ENCODE results near the gene TMEM119. TPM values are rescaled to one million over a fixed set of nuclear protein-coding genes. Genes with fewer than 3 reads are reported as not detected.

TMEM119 gene
- total RNA-seq, 1 experiment from 2014 or later: not detected

DNA sequence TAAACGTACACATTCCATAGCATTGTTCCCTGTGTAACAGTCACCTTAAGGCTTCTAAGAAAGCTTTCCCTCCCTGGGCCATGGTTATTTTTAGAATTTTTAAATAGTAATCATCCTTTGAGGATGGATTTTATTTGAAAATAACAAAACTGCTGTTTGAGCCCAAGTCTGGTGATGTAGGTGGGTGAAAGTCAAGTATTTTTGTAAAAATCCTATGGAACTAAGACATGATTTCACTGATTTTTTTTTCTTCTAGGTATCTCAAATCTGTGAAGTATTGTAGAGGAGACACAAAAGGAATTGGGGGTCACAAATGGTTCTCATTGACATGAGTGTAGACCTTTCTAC lies 34.1 kb downstream of the TMEM119 start:
- no peaks in the 10 kb centered on the region for H3K9me3 ChIP-seq
- Mint-ChIP-seq H3K4me3 (ENCODE audit: unreplicated experiment) (peak overlapping the region; percentile 96), H3K27ac (ENCODE audit: unreplicated experiment) (no peak overlapping the region), H3K9me3 (ENCODE audit: unreplicated experiment) (no peaks in the 10 kb centered on the region), H3K27me3 (ENCODE audit: insufficient read depth, unreplicated experiment) (no peaks in the 10 kb centered on the region), H3K4me1 (ENCODE audit: low read depth, unreplicated experiment) (no peaks in the 10 kb centered on the region), H3K36me3 (ENCODE audit: insufficient read depth, unreplicated experiment) (peaks cover 32% of the 10 kb centered on the region)
- POLR2A ChIA-PET: no interaction called here
- 0 out of 2 replicates have a peak, but pooled peaks cover 3% of the 10 kb centered on the region for H3K4me1 ChIP-seq
- peaks cover 5% of the 10 kb centered on the region for H3K36me3 ChIP-seq (ENCODE audit: control insufficient read depth, insufficient read depth, low read length)
- CTCF ChIA-PET: interaction anchor here (0.5 to 0.6 kb wide), 2 partner anchors 352 to 678 kb away, joined by 3 read pairs; no protein-coding TSS in a partner anchor
- H3K27me3 ChIP-seq (replicated peaks; ENCODE audit: control insufficient read depth, insufficient read depth, low read length): no peaks in the 10 kb centered on the region
- no TSS peak for BruUV-seq (replicated peaks)
- H3K4me3 ChIP-seq (ENCODE audit: low read depth, low read length): no peak overlapping the region
- intact Hi-C loops (cut with micrococcal nuclease; ENCODE audit: unreplicated experiment): loop anchor here (1.0 to 2.0 kb wide), 2 partner anchors 55 to 167 kb away; partner anchors contain the start of gene CORO1C
- no peak for DNase-seq
- TF ChIP-seq, protein P1, sequence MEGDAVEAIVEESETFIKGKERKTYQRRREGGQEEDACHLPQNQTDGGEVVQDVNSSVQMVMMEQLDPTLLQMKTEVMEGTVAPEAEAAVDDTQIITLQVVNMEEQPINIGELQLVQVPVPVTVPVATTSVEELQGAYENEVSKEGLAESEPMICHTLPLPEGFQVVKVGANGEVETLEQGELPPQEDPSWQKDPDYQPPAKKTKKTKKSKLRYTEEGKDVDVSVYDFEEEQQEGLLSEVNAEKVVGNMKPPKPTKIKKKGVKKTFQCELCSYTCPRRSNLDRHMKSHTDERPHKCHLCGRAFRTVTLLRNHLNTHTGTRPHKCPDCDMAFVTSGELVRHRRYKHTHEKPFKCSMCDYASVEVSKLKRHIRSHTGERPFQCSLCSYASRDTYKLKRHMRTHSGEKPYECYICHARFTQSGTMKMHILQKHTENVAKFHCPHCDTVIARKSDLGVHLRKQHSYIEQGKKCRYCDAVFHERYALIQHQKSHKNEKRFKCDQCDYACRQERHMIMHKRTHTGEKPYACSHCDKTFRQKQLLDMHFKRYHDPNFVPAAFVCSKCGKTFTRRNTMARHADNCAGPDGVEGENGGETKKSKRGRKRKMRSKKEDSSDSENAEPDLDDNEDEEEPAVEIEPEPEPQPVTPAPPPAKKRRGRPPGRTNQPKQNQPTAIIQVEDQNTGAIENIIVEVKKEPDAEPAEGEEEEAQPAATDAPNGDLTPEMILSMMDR (IDR thresholded peaks at IDR 0.05; ENCODE audit: insufficient read depth in 1 of 2, low read depth in 1 of 2, low read length in 1 of 2, severe bottlenecking in 1 of 2, unreplicated experiment in 1 of 2): no peak

DNA sequence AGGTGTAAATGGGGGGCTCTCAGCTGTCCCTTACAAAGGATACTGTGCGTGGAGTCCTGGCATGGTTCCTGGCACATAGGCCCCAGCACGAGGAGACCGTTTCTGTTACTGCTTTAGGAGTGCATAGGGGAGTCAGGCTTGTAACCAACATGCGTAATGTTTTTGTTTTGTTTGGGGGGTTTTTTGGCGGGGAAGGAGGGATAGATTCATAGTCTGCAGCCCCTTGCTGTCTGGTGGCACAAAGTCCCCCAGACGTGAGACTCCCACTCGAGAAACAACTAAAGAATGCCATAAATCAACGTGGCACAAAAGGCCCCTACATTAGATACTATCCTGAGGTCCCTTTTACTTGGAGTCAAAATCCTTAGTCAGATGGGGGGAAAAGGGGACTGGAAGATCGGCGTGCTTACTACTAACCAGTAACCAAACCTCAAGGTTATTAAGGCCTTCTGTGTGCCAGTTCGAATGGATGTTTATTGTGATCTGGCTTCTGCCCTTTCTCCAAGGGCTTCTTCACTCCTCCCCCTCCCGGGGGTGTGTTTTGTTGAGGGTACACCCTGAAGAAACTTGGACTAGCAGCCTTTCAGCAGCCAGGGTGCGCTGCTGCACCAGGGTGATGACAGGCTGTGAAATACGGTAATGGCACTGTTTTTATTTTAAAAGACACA lies 34.6 kb downstream of the TMEM119 start:
- TF ChIP-seq, protein P1 (IDR thresholded peaks at IDR 0.05; ENCODE audit: insufficient read depth in 1 of 2, low read depth in 1 of 2, low read length in 1 of 2, severe bottlenecking in 1 of 2, unreplicated experiment in 1 of 2): peak; percentile 70 to 94
- Histone ChIP-seq H3K27me3 (replicated peaks; ENCODE audit: control insufficient read depth, insufficient read depth, low read length) (no peaks in the 10 kb centered on the region), H3K36me3 (ENCODE audit: control insufficient read depth, insufficient read depth, low read length) (peaks cover 5% of the 10 kb centered on the region), H3K4me1 (0 out of 2 replicates have a peak, but pooled peaks cover 3% of the 10 kb centered on the region), H3K4me3 (ENCODE audit: low read depth, low read length) (peak overlapping the region; percentile 96), H3K9me3 (no peaks in the 10 kb centered on the region)
- Mint-ChIP-seq H3K4me1 (ENCODE audit: low read depth, unreplicated experiment) (no peaks in the 10 kb centered on the region), H3K27me3 (ENCODE audit: insufficient read depth, unreplicated experiment) (no peaks in the 10 kb centered on the region), H3K36me3 (ENCODE audit: insufficient read depth, unreplicated experiment) (peaks cover 30% of the 10 kb centered on the region), H3K4me3 (ENCODE audit: unreplicated experiment) (peak overlapping the region; percentile 96), H3K9me3 (ENCODE audit: unreplicated experiment) (no peaks in the 10 kb centered on the region), H3K27ac (ENCODE audit: unreplicated experiment) (peak overlapping the region; percentile 99)
- intact Hi-C loops (cut with micrococcal nuclease; ENCODE audit: unreplicated experiment): loop anchor here (1.0 to 2.0 kb wide), 2 partner anchors 55 to 168 kb away; partner anchors contain the start of gene CORO1C
- peak; percentile 86 to 87 for DNase-seq
- ChIA-PET POLR2A (interaction anchor here (0.6 to 0.9 kb wide), 2 partner anchors 56 to 169 kb away, joined by 3 to 18 read pairs; no protein-coding TSS in a partner anchor), CTCF (interaction anchor here (0.6 to 1.1 kb wide), 2 partner anchors 241 to 352 kb away, joined by 3 read pairs; no protein-coding TSS in a partner anchor)
- BruUV-seq (replicated peaks): TSS peak; percentile 51

DNA sequence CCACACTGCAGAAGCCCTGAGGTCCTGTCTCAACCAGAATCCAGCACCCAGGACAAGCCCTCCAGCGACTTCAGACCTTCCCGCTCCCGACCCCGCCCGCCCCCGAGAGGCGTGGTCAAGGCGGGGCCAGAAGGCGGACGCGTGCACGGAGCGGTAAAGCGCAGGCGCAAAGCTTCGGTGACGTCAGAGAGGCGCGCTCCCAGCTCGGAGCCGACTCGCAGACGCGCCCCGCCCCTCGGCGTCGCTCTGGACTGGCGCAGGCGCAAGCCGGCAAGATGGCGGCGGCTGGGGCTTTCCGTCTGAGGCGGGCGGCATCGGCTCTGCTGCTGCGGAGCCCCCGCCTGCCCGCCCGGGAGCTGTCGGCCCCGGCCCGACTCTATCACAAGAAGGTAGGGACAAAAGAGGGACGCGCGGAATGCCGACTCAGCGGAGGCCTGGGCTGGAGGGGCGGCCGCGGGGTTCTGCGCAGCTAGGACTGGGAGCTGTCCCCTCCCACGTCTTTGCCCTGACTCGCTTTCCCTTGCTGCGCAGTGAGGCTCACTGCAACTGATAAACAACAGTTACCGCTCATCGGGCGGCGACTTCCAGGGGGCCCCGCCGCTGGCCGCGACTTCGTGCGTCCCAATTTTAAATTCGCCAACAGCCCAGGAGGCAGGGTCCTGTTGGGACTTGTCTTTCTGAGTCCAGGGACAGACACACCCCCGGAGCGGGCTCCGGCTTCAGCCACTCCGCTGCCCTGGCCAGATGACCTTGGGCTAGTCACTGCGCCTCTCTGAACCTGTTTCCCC lies 35.3 kb downstream of the TMEM119 start, which contains the start of gene ISCU:
Gene ISCU (plus strand): TSS at position 249 of the 788 bp plus-strand sequence. CDS start 27 bp downstream, at position 276.
- intact Hi-C loops (cut with micrococcal nuclease; ENCODE audit: unreplicated experiment): loop anchor here (1.0 to 2.0 kb wide), 2 partner anchors 56 to 168 kb away; partner anchors contain the start of gene CORO1C

More for the DNA sequence above, 35.3 kb downstream of the TMEM119 start, which contains the start of gene ISCU:
- Histone ChIP-seq H3K9me3 (no peaks in the 10 kb centered on the region), H3K4me1 (0 out of 2 replicates have a peak, but pooled peaks cover 3% of the 10 kb centered on the region), H3K36me3 (ENCODE audit: control insufficient read depth, insufficient read depth, low read length) (peaks cover 5% of the 10 kb centered on the region), H3K27me3 (replicated peaks; ENCODE audit: control insufficient read depth, insufficient read depth, low read length) (no peaks in the 10 kb centered on the region), H3K4me3 (ENCODE audit: low read depth, low read length) (peak within 1 kb of the TSS; percentile 96)
- no TSS peak for BruUV-seq (replicated peaks)
- TF ChIP-seq, protein P1 (IDR thresholded peaks at IDR 0.05; ENCODE audit: insufficient read depth in 1 of 2, low read depth in 1 of 2, low read length in 1 of 2, severe bottlenecking in 1 of 2, unreplicated experiment in 1 of 2): no peak
- Mint-ChIP-seq H3K4me1 (ENCODE audit: low read depth, unreplicated experiment) (no peaks in the 10 kb centered on the region), H3K36me3 (ENCODE audit: insufficient read depth, unreplicated experiment) (peaks cover 31% of the 10 kb centered on the region), H3K27ac (ENCODE audit: unreplicated experiment) (peak within 1 kb of the TSS; percentile 99), H3K27me3 (ENCODE audit: insufficient read depth, unreplicated experiment) (no peaks in the 10 kb centered on the region), H3K4me3 (ENCODE audit: unreplicated experiment) (peak within 1 kb of the TSS; percentile 96), H3K9me3 (ENCODE audit: unreplicated experiment) (no peaks in the 10 kb centered on the region)
- POLR2A ChIA-PET: interaction anchor here (0.5 to 1.0 kb wide), 7 partner anchors 10 to 431 kb away, joined by 3 to 18 read pairs (median 4); no protein-coding TSS in a partner anchor
- peak; percentile 96 to 99 for DNase-seq
- CTCF ChIA-PET: interaction anchor here (0.6 to 1.2 kb wide), 5 partner anchors 51 to 242 kb away, joined by 3 to 8 read pairs (median 3); no protein-coding TSS in a partner anchor
